HG03575 (cell line): Measurements from ENCODE around the gene HBB.

Experiments
- ATAC-seq: cut with Tn5 transposase; IDR thresholded peaks from one replicate; pipeline ENCODE4 v1.9.1; 2021; ENCODE audit not compliant: unreplicated experiment, insufficient number of reproducible peaks, low FRiP score; ENCODE audit errors: extremely low read depth

The HBB gene

GRCh38 chr11:5232176-5232575 is 5.3 kb upstream of the HBB start:
- no peak for ATAC-seq

- no peak for ATAC-seq
Measured at GRCh38 chr11:5231111-5231510, 4.2 kb upstream of the HBB start.

- no peak for ATAC-seq
Measured at GRCh38 chr11:5230266-5230665, 3.4 kb upstream of the HBB start.

- ATAC-seq = no peak
Measured at GRCh38 chr11:5229796-5230195, 2.9 kb upstream of the HBB start.

GRCh38 chr11:5229356-5229755 is 2.5 kb upstream of the HBB start:
- no peak for ATAC-seq

- ATAC-seq = no peak
Measured at GRCh38 chr11:5228124-5228523, 1.3 kb upstream of the HBB start.

- no peak for ATAC-seq
Measured at GRCh38 chr11:5227681-5228080, 810 bp upstream of the HBB start.

GRCh38 chr11:5225480-5225871 is 1.4 kb downstream of the HBB start:
- ATAC-seq = no peak

GRCh38 chr11:5224538-5225479 is 2.1 kb downstream of the HBB start:
- no peak for ATAC-seq

- no peak for ATAC-seq
Measured at GRCh38 chr11:5223686-5224085, 3.2 kb downstream of the HBB start.

- ATAC-seq = no peak
Measured at GRCh38 chr11:5223146-5223545, 3.7 kb downstream of the HBB start.

GRCh38 chr11:5210376-5210885 is 16.4 kb downstream of the HBB start:
- no peak for ATAC-seq

- ATAC-seq = no peak
Measured at GRCh38 chr11:5204787-5205186, 22.1 kb downstream of the HBB start.

- ATAC-seq = no peak
Measured at GRCh38 chr11:5203366-5203765, 23.5 kb downstream of the HBB start.

- ATAC-seq = no peak
Measured at GRCh38 chr11:5200582-5200981, 26.3 kb downstream of the HBB start, which contains the start of gene OR51V1. OR51V1 (minus strand) TSS chr11:5200682; CDS start chr11:5200682, 0 bp downstream.

GRCh38 chr11:5198285-5198684 is 28.6 kb downstream of the HBB start:
- ATAC-seq = no peak

- no peak for ATAC-seq
Measured at GRCh38 chr11:5197536-5197935, 29.3 kb downstream of the HBB start.

- no peak for ATAC-seq
Measured at GRCh38 chr11:5196731-5197130, 30.1 kb downstream of the HBB start.

GRCh38 chr11:5196067-5196466 is 30.8 kb downstream of the HBB start:
- no peak for ATAC-seq

- ATAC-seq = no peak
Measured at GRCh38 chr11:5192738-5193137, 34.1 kb downstream of the HBB start.

- no peak for ATAC-seq
Measured at GRCh38 chr11:5188201-5188600, 38.7 kb downstream of the HBB start.
